ENCODE data around the gene DCDC1.

The DCDC1 gene

DNA sequence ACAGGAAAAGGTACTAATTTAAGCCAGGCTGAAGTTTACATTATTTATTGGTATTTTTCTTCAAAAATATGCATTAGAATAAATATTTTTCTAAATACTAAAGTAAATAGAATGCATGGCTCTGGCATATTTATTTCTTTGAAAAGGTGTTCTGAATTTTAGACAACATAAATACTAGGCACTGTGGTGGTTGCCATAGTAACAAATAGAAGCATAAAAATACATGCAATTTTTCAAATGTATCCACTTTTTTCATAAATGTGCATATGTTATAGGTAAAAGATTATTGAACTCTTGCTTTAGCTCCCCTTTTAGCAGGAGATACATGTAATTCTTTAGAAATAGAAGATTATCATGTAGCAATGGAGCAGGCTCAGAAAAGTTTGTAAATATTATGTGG, 18.4 kb downstream of the DCDC1 start:
- no peak for TF ChIP-seq POLR2A (IDR thresholded peaks at IDR 0.05; ENCODE audit: extremely low read depth, insufficient read length)
- no peak overlapping the region for H3K4me3 ChIP-seq (ENCODE audit: low read depth, low read length)
- DNase-seq (ENCODE audit: low read depth): no peak

DNA sequence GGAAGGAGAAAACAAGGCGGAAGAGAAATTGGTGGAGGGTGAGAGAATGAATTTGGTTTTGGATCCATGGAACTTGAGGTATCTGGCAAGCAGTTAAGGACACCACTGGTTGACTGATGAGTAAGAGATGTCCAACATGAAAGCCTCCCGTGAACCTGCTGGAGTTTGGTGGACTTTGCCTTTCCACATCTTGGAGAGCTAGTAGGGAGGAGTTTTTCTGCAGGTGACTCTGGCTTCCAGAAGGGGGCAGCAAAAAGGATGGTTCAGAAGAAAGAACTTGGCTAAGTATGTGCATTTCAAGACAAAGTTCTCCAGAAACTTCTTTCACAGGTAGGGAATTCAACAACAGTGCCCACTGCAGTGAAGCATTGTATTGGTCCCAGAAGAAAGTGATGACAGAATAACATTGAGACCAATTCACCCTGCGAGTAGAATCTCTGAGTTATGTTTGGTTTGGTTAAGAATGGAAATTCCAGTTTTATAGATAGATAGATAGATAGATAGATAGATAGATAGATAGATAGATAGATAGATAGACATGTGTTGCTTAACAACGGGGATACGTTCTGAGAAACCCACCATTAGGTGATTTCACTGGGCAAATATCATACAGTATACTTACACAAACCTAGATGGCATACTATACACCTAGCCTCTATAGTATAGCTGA, 28.5 kb downstream of the DCDC1 start:
- DNase-seq (ENCODE audit: low read depth): peak; percentile 38
- TF ChIP-seq, protein P1, sequence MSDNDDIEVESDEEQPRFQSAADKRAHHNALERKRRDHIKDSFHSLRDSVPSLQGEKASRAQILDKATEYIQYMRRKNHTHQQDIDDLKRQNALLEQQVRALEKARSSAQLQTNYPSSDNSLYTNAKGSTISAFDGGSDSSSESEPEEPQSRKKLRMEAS (IDR thresholded peaks at IDR 0.05; ENCODE audit: low read depth, low read length): no peak
- TF ChIP-seq, protein P2, sequence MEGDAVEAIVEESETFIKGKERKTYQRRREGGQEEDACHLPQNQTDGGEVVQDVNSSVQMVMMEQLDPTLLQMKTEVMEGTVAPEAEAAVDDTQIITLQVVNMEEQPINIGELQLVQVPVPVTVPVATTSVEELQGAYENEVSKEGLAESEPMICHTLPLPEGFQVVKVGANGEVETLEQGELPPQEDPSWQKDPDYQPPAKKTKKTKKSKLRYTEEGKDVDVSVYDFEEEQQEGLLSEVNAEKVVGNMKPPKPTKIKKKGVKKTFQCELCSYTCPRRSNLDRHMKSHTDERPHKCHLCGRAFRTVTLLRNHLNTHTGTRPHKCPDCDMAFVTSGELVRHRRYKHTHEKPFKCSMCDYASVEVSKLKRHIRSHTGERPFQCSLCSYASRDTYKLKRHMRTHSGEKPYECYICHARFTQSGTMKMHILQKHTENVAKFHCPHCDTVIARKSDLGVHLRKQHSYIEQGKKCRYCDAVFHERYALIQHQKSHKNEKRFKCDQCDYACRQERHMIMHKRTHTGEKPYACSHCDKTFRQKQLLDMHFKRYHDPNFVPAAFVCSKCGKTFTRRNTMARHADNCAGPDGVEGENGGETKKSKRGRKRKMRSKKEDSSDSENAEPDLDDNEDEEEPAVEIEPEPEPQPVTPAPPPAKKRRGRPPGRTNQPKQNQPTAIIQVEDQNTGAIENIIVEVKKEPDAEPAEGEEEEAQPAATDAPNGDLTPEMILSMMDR (IDR thresholded peaks at IDR 0.05; ENCODE audit: low read depth, low read length): peak; percentile 69
- no peak overlapping the region for H3K4me3 ChIP-seq (ENCODE audit: low read depth, low read length)

DNA sequence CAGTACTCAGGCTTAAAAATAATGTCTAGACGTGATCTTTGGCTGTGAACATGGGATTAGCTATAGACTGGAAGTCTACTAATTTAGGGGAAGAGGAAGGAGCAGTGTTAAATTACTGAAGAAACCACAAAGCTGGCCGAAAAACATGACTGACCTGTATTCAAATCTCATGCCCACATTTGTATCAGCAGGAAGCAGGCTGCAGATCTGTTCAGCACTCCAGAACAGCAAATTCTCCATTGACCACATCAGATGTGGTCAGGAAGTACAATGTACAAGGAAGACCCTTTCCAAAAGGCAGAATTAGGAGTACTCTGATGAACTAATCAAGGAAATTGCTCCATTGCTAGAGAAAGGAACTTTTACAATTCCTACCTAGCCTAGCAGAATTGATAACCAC, 31.7 kb downstream of the DCDC1 start:
- no peak for DNase-seq (ENCODE audit: low read depth)
- TF ChIP-seq, protein P2 (IDR thresholded peaks at IDR 0.05; ENCODE audit: low read depth, low read length): no peak
- TF ChIP-seq MYC (IDR thresholded peaks at IDR 0.05; ENCODE audit: low read depth, low read length) (no peak), POLR2A (IDR thresholded peaks at IDR 0.05; ENCODE audit: extremely low read depth, insufficient read length) (no peak)
- TF ChIP-seq, protein P1 (IDR thresholded peaks at IDR 0.05; ENCODE audit: low read depth, low read length): no peak

DNA sequence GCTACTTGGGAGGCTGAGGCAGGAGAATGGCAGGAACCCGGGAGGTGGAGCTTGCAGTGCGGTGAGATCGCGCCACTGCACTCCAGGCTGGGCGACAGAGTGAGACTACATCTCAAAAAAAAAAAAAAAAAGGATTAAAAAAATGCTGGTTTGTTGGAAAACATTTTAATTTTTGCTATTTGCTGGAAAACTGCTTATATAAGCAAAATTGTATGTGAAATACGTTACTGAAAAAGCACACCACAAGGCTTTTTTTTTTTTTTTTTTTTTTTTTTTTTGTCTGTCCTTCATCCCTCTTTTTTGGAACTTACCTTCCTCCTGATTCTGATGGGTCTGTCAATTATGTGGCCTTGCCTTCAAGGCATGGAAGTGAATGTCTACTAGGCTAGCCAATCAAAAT, 40.8 kb downstream of the DCDC1 start:
- no peak for DNase-seq (ENCODE audit: low read depth)
- TF ChIP-seq MYC (IDR thresholded peaks at IDR 0.05; ENCODE audit: low read depth, low read length): no peak
- TF ChIP-seq, protein P1 (IDR thresholded peaks at IDR 0.05; ENCODE audit: low read depth, low read length): no peak
- no peak for TF ChIP-seq POLR2A (IDR thresholded peaks at IDR 0.05; ENCODE audit: extremely low read depth, insufficient read length)
- TF ChIP-seq, protein P2 (IDR thresholded peaks at IDR 0.05; ENCODE audit: low read depth, low read length): no peak
- no peak overlapping the region for H3K4me3 ChIP-seq (ENCODE audit: low read depth, low read length)

More for the DNA sequence above, 31.7 kb downstream of the DCDC1 start:
- H3K4me3 ChIP-seq (ENCODE audit: low read depth, low read length): no peak overlapping the region

DNA sequence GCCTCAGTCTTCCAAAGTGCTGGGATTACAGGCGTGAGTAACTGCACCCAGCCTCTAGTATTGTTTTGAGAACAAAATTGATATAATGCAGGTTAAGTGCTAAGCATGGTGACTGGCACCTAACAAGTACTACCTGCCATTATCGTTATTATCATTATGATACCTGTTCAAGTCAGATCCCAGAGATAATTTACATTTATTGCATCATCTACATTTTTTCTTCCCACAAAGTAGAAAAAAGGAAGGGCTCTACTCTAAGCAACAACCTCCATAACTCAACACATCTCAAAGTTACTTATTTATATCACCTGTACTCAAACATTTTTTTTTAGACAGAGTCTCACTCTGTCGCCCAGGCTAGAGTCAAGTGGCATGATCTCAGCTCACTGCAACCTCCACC, 42.1 kb downstream of the DCDC1 start:
- H3K4me3 ChIP-seq (ENCODE audit: low read depth, low read length): no peak overlapping the region
- no peak for TF ChIP-seq MYC (IDR thresholded peaks at IDR 0.05; ENCODE audit: low read depth, low read length)
- TF ChIP-seq, protein P1 (IDR thresholded peaks at IDR 0.05; ENCODE audit: low read depth, low read length): no peak
- no peak for TF ChIP-seq POLR2A (IDR thresholded peaks at IDR 0.05; ENCODE audit: extremely low read depth, insufficient read length)
- TF ChIP-seq, protein P2 (IDR thresholded peaks at IDR 0.05; ENCODE audit: low read depth, low read length): no peak
- DNase-seq (ENCODE audit: low read depth): no peak

DNA sequence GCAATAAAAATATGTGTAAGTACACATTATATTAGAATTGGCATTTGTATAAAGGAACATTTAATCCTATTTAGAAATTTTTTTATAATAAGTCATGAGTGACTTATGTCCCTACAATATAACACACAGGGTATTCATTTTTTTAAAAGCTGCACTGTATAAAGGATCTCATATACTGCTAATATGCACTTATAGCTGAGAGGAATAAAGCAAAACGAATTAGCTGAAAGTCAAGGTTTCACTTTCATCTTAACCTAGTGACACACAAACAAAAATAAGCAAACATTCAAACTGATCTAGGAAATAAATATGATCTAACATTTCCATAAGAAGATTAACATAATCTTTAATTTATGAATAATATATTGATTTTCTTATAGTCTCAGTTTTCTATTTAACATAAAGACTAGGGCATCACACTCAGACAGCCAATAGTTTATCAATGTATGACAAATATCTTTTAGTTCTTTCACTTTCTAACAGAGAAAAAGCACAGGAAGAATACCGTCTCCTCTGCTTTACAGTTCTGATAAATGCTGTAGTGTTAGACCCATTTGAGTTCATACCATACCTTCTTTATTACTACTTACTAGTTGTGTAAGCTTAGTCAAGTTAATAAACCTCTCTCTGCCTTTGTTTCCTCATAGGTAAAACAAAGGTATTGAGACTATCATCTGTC, 42.9 kb downstream of the DCDC1 start:
- DNase-seq (ENCODE audit: low read depth): no peak
- H3K4me3 ChIP-seq (ENCODE audit: low read depth, low read length): no peak overlapping the region
- TF ChIP-seq POLR2A (IDR thresholded peaks at IDR 0.05; ENCODE audit: extremely low read depth, insufficient read length) (no peak), MYC (IDR thresholded peaks at IDR 0.05; ENCODE audit: low read depth, low read length) (no peak)
- TF ChIP-seq, protein P2 (IDR thresholded peaks at IDR 0.05; ENCODE audit: low read depth, low read length): no peak
- TF ChIP-seq, protein P1 (IDR thresholded peaks at IDR 0.05; ENCODE audit: low read depth, low read length): no peak
